ENCODE measurements around the gene EID2. TPM values are rescaled to one million over a fixed set of nuclear protein-coding genes. Genes with fewer than 3 reads are reported as not detected.

Gene EID2, protein sequence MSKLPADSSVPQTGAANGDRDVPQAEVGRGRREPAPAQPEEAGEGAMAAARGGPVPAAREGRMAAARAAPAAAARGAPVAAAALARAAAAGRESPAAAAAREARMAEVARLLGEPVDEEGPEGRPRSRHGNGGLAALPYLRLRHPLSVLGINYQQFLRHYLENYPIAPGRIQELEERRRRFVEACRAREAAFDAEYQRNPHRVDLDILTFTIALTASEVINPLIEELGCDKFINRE
- total RNA-seq (2022; extraction: Qiagen RNA extraction; ENCODE audit: low read depth) = 34.9 to 49.9 TPM (median 42.7 TPM) in 5 replicates

DNA sequence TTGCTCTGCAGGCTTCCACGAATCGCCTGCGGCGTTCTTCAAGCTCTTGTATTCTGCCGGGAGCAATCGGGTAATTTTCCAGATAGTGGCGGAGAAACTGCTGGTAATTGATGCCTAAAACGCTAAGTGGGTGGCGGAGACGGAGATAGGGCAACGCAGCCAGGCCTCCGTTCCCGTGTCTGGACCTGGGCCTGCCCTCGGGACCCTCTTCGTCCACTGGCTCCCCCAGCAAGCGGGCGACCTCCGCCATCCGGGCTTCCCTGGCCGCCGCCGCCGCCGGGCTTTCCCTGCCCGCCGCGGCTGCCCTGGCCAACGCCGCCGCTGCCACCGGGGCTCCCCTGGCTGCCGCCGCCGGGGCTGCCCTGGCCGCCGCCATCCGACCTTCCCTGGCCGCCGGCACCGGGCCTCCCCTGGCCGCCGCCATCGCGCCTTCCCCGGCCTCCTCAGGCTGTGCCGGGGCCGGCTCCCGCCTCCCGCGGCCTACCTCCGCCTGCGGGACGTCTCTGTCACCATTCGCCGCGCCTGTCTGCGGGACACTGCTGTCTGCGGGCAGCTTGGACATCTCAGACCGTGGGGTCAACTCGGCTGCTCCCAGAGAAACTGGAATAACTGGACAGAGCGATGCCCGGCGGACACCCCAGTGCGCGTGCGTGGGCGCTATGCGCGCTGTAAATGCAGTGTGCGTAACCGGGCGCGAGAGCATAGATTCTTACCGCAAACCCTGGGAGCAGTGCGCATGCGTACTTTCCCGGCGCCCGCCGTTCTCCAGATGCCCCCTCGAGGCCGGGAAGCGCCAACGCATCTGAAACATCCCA lies at the start of gene EID2:
Gene EID2, minus strand, starts transcription at position 644 of the 815 bp plus-strand sequence. Its CDS starts 82 bp downstream, at position 562.

DNA sequence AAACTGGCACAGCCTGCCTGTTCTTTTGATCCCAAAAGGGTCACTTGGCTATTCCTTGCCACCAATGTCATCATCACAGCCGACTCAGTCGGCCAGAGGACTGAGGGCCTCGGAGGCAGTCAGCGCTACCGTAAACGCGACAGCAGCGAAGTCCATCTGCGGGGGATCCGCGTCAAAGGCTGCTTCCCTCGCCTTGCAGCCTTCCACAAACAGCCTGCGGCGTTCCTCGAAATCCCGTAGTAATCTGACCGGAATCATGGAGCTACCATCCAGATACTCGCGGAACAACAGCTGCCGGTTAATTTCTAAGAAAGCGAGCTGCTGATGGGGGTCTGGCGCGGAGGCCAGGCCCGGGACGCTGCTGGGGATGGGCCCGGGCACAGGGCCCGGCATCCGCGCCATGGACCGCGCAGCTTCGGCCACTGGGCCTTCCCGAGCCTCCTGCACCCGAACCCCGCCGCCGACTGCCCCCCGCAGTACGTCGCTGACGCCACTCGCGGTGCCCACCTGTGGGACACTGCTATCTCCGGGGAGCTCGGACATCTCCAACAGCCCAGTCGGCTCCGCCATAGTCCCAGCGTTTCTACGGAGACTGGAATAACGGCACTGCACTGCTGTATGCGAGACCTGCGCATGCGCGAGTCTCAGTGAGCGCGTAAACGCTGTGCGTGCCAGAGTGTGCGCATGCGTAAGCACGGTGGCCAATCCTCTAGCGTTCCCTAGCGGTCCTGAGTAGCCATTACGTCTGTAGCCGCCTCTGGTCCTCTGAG lies 7.5 kb downstream of the EID2 start, which contains the start of gene EID2B:
Gene EID2B, minus strand, starts transcription at position 620 of the 770 bp plus-strand sequence. Its CDS starts 50 bp downstream, at position 570.

DNA sequence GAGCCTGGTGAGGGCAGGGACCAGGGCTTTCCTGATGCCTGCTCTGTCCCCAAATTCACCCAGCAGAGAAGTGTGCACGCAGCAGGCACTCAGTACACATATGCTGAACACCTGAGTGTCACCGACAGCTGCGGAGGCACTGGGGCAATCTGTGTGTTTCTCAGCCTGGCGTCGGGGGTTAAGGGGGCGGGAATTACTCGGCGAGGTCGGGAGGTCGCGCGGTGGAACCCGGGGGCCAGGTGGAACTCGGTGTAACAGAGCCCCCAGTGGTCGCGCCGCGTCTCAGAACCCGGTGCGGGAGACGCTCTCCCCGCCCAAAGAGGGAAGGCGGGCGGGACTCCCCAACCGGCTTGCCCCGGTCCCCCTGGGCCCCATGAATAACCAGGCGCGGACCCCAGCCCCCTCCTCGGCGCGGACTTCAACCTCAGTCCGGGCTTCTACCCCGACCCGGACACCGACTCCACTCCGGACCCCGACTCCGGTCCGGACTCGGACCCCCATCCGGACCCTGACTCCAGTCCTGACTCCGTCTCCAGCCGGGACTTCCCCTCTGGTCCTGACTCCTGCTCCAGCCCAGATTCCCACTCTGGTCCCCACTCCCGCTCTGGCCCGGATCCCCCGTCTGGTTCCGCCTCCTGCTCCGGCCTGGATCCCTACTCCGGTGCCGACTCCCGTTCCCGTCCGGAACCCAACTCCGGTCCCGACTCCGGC lies 25.0 kb downstream of the EID2 start, which contains the start of gene SELENOV:
Gene SELENOV, plus strand, starts transcription at position 300 of the 711 bp plus-strand sequence. Its CDS starts 74 bp downstream, at position 374.

DNA sequence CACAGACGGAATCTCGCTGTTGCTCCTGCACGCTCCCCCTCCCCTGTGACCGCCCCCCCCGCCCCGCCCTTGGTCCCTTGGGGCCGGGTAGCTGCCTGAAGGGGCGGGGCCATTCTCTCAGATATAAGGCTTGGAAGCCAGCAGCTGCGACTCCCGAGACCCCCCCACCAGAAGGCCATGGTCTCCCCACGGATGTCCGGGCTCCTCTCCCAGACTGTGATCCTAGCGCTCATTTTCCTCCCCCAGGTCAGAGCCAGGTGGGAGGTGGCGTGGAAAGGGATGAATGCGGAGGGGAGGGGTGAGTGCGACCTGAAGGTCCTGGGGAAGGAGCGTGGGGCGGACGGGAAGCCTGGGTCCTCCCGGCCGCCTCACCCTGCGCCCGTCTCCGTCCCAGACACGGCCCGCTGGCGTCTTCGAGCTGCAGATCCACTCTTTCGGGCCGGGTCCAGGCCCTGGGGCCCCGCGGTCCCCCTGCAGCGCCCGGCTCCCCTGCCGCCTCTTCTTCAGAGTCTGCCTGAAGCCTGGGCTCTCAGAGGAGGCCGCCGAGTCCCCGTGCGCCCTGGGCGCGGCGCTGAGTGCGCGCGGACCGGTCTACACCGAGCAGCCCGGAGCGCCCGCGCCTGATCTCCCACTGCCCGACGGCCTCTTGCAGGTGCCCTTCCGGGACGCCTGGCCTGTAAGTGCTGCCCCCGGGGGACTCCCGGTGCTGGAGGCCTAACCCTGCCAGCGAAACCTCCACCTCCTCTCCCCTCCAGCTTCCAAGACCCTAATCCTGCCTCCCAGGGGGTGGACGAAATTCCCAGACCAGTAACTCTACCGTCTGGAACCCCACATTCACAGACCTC lies 40.9 kb downstream of the EID2 start, which contains the start of gene DLL3:
Gene DLL3, plus strand, starts transcription at position 150 of the 845 bp plus-strand sequence. Its CDS starts 28 bp downstream, at position 178.

Other genes starting within 250 kb of the EID2 start
- gene IFNL1, start 243.8 kb downstream of the EID2 start, total RNA-seq (2022; extraction: Qiagen RNA extraction; ENCODE audit: low read depth) = 0.06 to 0.23 TPM in 2 of 5 replicates, not detected in the others
- 8.7 to 14.4 TPM (median 12.9 TPM) in 5 replicates for gene LRFN1, start 219.3 kb downstream of the EID2 start, total RNA-seq (2022; extraction: Qiagen RNA extraction; ENCODE audit: low read depth)
- 0.27 to 0.56 TPM (median 0.34 TPM) in 3 of 5 replicates, not detected in the others for gene GMFG, start 204.1 kb downstream of the EID2 start, total RNA-seq (2022; extraction: Qiagen RNA extraction; ENCODE audit: low read depth)
- gene SAMD4B, start 197.7 kb downstream of the EID2 start, total RNA-seq (2022; extraction: Qiagen RNA extraction; ENCODE audit: low read depth) = 127 to 187 TPM (median 179 TPM) in 5 replicates
- gene PAF1, start 149.1 kb downstream of the EID2 start, total RNA-seq (2022; extraction: Qiagen RNA extraction; ENCODE audit: low read depth) = 68.3 to 76.1 TPM (median 72.8 TPM) in 5 replicates
- gene MED29, start 148.8 kb downstream of the EID2 start, total RNA-seq (2022; extraction: Qiagen RNA extraction; ENCODE audit: low read depth) = 61.4 to 66.4 TPM (median 62.4 TPM) in 5 replicates
- 43.4 to 72.0 TPM (median 54.4 TPM) in 5 replicates for gene ZFP36, start 133.3 kb downstream of the EID2 start, total RNA-seq (2022; extraction: Qiagen RNA extraction; ENCODE audit: low read depth)
- gene PLEKHG2, start 127.5 kb downstream of the EID2 start, total RNA-seq (2022; extraction: Qiagen RNA extraction; ENCODE audit: low read depth) = 41.8 to 59.3 TPM (median 48.4 TPM) in 5 replicates
- 5,936 to 7,509 TPM (median 7,147 TPM) in 5 replicates for gene RPS16, start 104.2 kb downstream of the EID2 start, total RNA-seq (2022; extraction: Qiagen RNA extraction; ENCODE audit: low read depth)
- gene SUPT5H, start 94.6 kb downstream of the EID2 start, total RNA-seq (2022; extraction: Qiagen RNA extraction; ENCODE audit: low read depth) = 177 to 208 TPM (median 191 TPM) in 5 replicates
- gene TIMM50, start 59.3 kb downstream of the EID2 start, total RNA-seq (2022; extraction: Qiagen RNA extraction; ENCODE audit: low read depth) = 168 to 225 TPM (median 213 TPM) in 5 replicates
- 7.7 to 11.3 TPM (median 10.4 TPM) in 5 replicates for gene DLL3, start 41.2 kb downstream of the EID2 start, total RNA-seq (2022; extraction: Qiagen RNA extraction; ENCODE audit: low read depth)
- gene SELENOV, start 25.0 kb downstream of the EID2 start, total RNA-seq (2022; extraction: Qiagen RNA extraction; ENCODE audit: low read depth) = not detected in 5 replicates
- 5.9 to 9.3 TPM (median 7.5 TPM) in 5 replicates for gene EID2B, start 7.3 kb downstream of the EID2 start, total RNA-seq (2022; extraction: Qiagen RNA extraction; ENCODE audit: low read depth)
- not detected in 5 replicates for gene LGALS13, start 62.4 kb upstream of the EID2 start, total RNA-seq (2022; extraction: Qiagen RNA extraction; ENCODE audit: low read depth)
- gene LGALS16, start 115.8 kb upstream of the EID2 start, total RNA-seq (2022; extraction: Qiagen RNA extraction; ENCODE audit: low read depth) = not detected in 5 replicates
- gene LGALS14, start 164.3 kb upstream of the EID2 start, total RNA-seq (2022; extraction: Qiagen RNA extraction; ENCODE audit: low read depth) = not detected in 5 replicates
- not detected in 5 replicates for gene CLC, start 197.9 kb upstream of the EID2 start, total RNA-seq (2022; extraction: Qiagen RNA extraction; ENCODE audit: low read depth)
- gene LEUTX, start 238.7 kb upstream of the EID2 start, total RNA-seq (2022; extraction: Qiagen RNA extraction; ENCODE audit: low read depth) = not detected in 5 replicates